Ovary (tissue), 9 donors: ENCODE data around the gene ZNF587. TPM values are rescaled to one million over a fixed set of nuclear protein-coding genes. Genes with fewer than 3 reads are reported as not detected.
A peak's percentile ranks its signal among the peaks of the same experiment; 100 is the strongest.

Experiments
- DNase-seq, 5 donors: peaks; one replicate each; pipeline ENCODE4 v3.0.0-alpha.2; 2019 to 2020
- H3K27ac ChIP-seq, 2 donors: fragments of 200-600 bp; one replicate each; pipeline versions ENCODE4 v1.5.1 to v1.8.0; 2019 to 2022
- H3K27me3 ChIP-seq: fragments of 200-600 bp; one replicate; pipeline ENCODE4 v1.8.0; 2022
- H3K36me3 ChIP-seq: fragments of 200-600 bp; sonication (generic); one replicate; pipeline ENCODE4 v1.5.1; 2019
- H3K4me1 ChIP-seq: one replicate; pipeline ENCODE4 v1.8.1; 2013; ENCODE audit warnings: mild to moderate bottlenecking, moderate library complexity; ENCODE audit not compliant: insufficient read depth
- H3K4me3 ChIP-seq: fragments of 200-600 bp; sonication (generic); one replicate; pipeline ENCODE4 v1.5.1; 2017
- H3K9me3 ChIP-seq, 2 donors: fragments of 200-600 bp in 1 of 2; sonication (generic) in 1 of 2; one replicate each; pipeline versions ENCODE4 v1.5.1 to v1.8.1; 2013 to 2019; ENCODE audit warnings: mild to moderate bottlenecking in 1 of 2, moderate library complexity in 1 of 2
- CTCF ChIP-seq, 3 donors: fragments of 450-650 bp in 2 of 3; fragments of 200-600 bp in 1 of 3; IDR thresholded peaks; one replicate each; pipeline versions ENCODE4 v1.5.1 to v1.8.0; 2016 to 2022; ENCODE audit warnings: antibody characterized with exemption in 3 of 3, mild to moderate bottlenecking in 1 of 3
- EP300 ChIP-seq: sonication (generic); formaldehyde crosslinking; IDR thresholded peaks from one replicate; pipeline ENCODE4 v1.6.1; 2017; ENCODE audit warnings: antibody characterized with exemption
- POLR2A ChIP-seq: fragments of 450-650 bp; IDR thresholded peaks from one replicate; pipeline ENCODE4 v1.6.1; 2017; ENCODE audit warnings: antibody characterized with exemption, mild to moderate bottlenecking, moderate library complexity
- WGBS, 3 donors: extraction: QIAGEN DNeasy Blood & Tissue Kit in 1 of 3; methylation state at CpG; one replicate each; pipeline versions ENCODE4 v1.1.5 to v1.1.7; 2013 to 2017; 5-methylcytosine and 5-hydroxymethylcytosine counted together
- intact Hi-C, 4 donors: fragments of 100-400 bp; cut with DNase I; formaldehyde crosslinking; loops; one replicate each; pipeline versions ENCODE4 v1.11.0 to v1.15.1; 2022 to 2023
- polyA plus RNA-seq, 2 donors: library from polyadenylated mRNA; stranded (reverse); fragments of 200-250 nt in 1 of 2; fragments of 350-450 nt in 1 of 2; fragmentation: Illumina TruSeq in 1 of 2; extraction: RNeasy Lipid Tissue Mini Kit (QIAGEN cat#74804) in 1 of 2; gene quantifications; one replicate each; pipeline ENCODE4 v1.2.3, GENCODE V29; 2013 to 2014
- total RNA-seq, 7 donors: library from RNA; depleted of rRNA in 2 of 7; stranded (reverse); fragments of >200 nt in 2 of 7; fragmentation: NEBNext Ultra II Directional in 3 of 7; extraction: Animal tissue kit (Norgen Biotek cat#: 25700) in 3 of 7; gene quantifications; one replicate each; pipeline versions ENCODE4 v1.1.0 to v1.2.4, GENCODE V29; 2016 to 2023
- donor health status: DM: no; HTN: no; CAD: no; lungs with moderate emphysema.
- donor health status: DM: no; HTN: no; CAD: no.
- donor health status: Bipolar disorder and iron deficiency.
- donor health status: DM: yes; HTN: yes; CAD: no.
- donor health status: DM: no; HTN: no; CAD: no.
- donor health status: DM: yes; HTN: yes; CAD: no.

Gene ZNF587
- total and polyA plus RNA-seq, 9 donors = 12.3 to 41.6 (median 36.8) TPM

GRCh38 chr19:57813919-57814504 lies 35.6 kb upstream of the ZNF587 start:
- 13 to 19% (median 18%) methylated on average over 13 of the region's 13 CpGs for WGBS, 3 donors
- no peaks in the 10 kb centered on the region for H3K27me3 ChIP-seq
- H3K9me3 ChIP-seq = no peaks in the 10 kb centered on the region
- no peak for DNase-seq
- no peak for TF ChIP-seq POLR2A
- TF ChIP-seq EP300 = no peak
- no peak for TF ChIP-seq CTCF (IDR thresholded peaks at IDR 0.05)
- H3K4me3 ChIP-seq = peak overlapping the region; percentile 88
- peak overlapping the region in 1 of 2 donors; percentile 56 for H3K27ac ChIP-seq
- no peaks in the 10 kb centered on the region for H3K36me3 ChIP-seq
- intact Hi-C loops = no loop called here
- peaks cover 7% of the 10 kb centered on the region for H3K4me1 ChIP-seq

- WGBS, 3 donors = 0 to 1% (median 1%) methylated on average over 48 to 50 of the region's 50 CpGs
- Histone ChIP-seq H3K9me3 (no peaks in the 10 kb centered on the region), H3K4me1 (peaks cover 7% of the 10 kb centered on the region), H3K27me3 (no peaks in the 10 kb centered on the region), H3K27ac (peak within 1 kb of the TSS in 1 of 2 donors; percentile 56), H3K4me3 (peak within 1 kb of the TSS; percentile 88), H3K36me3 (no peaks in the 10 kb centered on the region)
- intact Hi-C loops = no loop called here
- TF ChIP-seq CTCF (IDR thresholded peaks at IDR 0.05) (no peak), POLR2A (peak; percentile 48), EP300 (no peak)
- peak; percentile 75 to 85 (median 80) for DNase-seq
Observed at GRCh38 chr19:57814505-57815246, 35.0 kb upstream of the ZNF587 start, which contains the start of gene ZNF552. Gene ZNF552, minus strand, starts transcription at chr19:57814913. Its CDS starts 170 bp downstream, at chr19:57814743.

GRCh38 chr19:57815247-57816075 lies 34.2 kb upstream of the ZNF587 start:
- TF ChIP-seq CTCF (IDR thresholded peaks at IDR 0.05) = no peak
- TF ChIP-seq EP300 = no peak
- TF ChIP-seq POLR2A = no peak
- Histone ChIP-seq H3K36me3 (no peaks in the 10 kb centered on the region), H3K27me3 (no peaks in the 10 kb centered on the region), H3K4me3 (peak overlapping the region; percentile 88), H3K9me3 (no peaks in the 10 kb centered on the region), H3K27ac (no peak overlapping the region), H3K4me1 (peaks cover 7% of the 10 kb centered on the region)
- WGBS, 3 donors = 88 to 91% (median 89%) methylated on average over 17 of the region's 17 CpGs
- intact Hi-C loops = no loop called here
- DNase-seq = no peak

GRCh38 chr19:57816652-57817051 lies 33.0 kb upstream of the ZNF587 start:
- Histone ChIP-seq H3K36me3 (no peaks in the 10 kb centered on the region), H3K9me3 (no peaks in the 10 kb centered on the region), H3K27me3 (no peaks in the 10 kb centered on the region), H3K27ac (no peak overlapping the region), H3K4me3 (no peak overlapping the region), H3K4me1 (peaks cover 8% of the 10 kb centered on the region)
- intact Hi-C loops = no loop called here
- 78 to 88% (median 87%) methylated on average over 7 of the region's 7 CpGs for WGBS, 3 donors
- no peak for TF ChIP-seq EP300
- TF ChIP-seq POLR2A = no peak
- no peak for TF ChIP-seq CTCF (IDR thresholded peaks at IDR 0.05)
- no peak for DNase-seq
